A673 (cell line): Measurements from ENCODE around the gene HAND2. TPM values are rescaled to one million over a fixed set of nuclear protein-coding genes. Genes with fewer than 3 reads are reported as not detected.

Experiments used
- BruUV-seq: library from RNA; stranded (reverse); fragments of 400-500 nt; replicated peaks from 2 replicates; lab custom pipeline; 2021; lab: Mats Ljungman, UMichigan
- CTCF ChIA-PET: fragments of 300-600 bp; sonication (Branson Sonifier 250); formaldehyde crosslinking; loops from one replicate; lab custom pipeline; 2022; ENCODE audit warnings: antibody characterized with exemption; lab: Charles Lee
- POLR2A ChIA-PET: fragments of 300-600 bp; sonication (Branson Sonifier 250); formaldehyde crosslinking; loops from one replicate; lab custom pipeline; 2022; ENCODE audit warnings: antibody characterized with exemption; ENCODE audit not compliant: low non-redundant PET; lab: Charles Lee
- DNase-seq: peaks from one replicate; pipeline ENCODE4 v3.0.0-alpha.2; 2015; ENCODE audit warnings: low spot score
- H3K27ac ChIP-seq: fragments of 200-600 bp; sonication (generic); 2 replicates; pipeline ENCODE4 v1.5.1; 2016; ENCODE audit warnings: mixed run types, low read depth, mild to moderate bottlenecking, mixed read lengths, antibody characterized with exemption, low read length; ENCODE audit not compliant: poor library complexity, severe bottlenecking
- H3K27me3 ChIP-seq: fragments of 200-600 bp; sonication (generic); replicated peaks from 2 replicates; pipeline ENCODE4 v1.6.1; 2017; ENCODE audit warnings: mixed run types, low read depth, mild to moderate bottlenecking, mixed read lengths, antibody characterized with exemption, low read length; ENCODE audit not compliant: insufficient read depth, poor library complexity
- H3K36me3 ChIP-seq: fragments of 200-600 bp; sonication (generic); 2 replicates; pipeline ENCODE4 v1.6.1; 2016; ENCODE audit warnings: mixed run types, mild to moderate bottlenecking, mixed read lengths, antibody characterized with exemption, low read length; ENCODE audit not compliant: insufficient read depth, poor library complexity, severe bottlenecking
- H3K4me1 ChIP-seq: fragments of 200-600 bp; sonication (generic); 2 replicates; pipeline ENCODE4 v1.6.1; 2017; ENCODE audit warnings: mixed run types, mild to moderate bottlenecking, mixed read lengths, antibody characterized with exemption, low read length; ENCODE audit not compliant: insufficient read depth, poor library complexity, severe bottlenecking
- H3K4me3 ChIP-seq: fragments of 200-600 bp; sonication (generic); 2 replicates; pipeline ENCODE4 v1.5.1; 2016; ENCODE audit warnings: low read depth, mixed run types, mild to moderate bottlenecking, mixed read lengths, low read length; ENCODE audit not compliant: poor library complexity, severe bottlenecking
- H3K9me3 ChIP-seq: fragments of 200-600 bp; sonication (generic); 2 replicates; pipeline ENCODE4 v1.6.1; 2016; ENCODE audit warnings: mixed run types, low read depth, mild to moderate bottlenecking, mixed read lengths, antibody characterized with exemption, low read length; ENCODE audit not compliant: poor library complexity, severe bottlenecking
- EZH2 ChIP-seq: fragments of 200-600 bp; sonication (generic); IDR thresholded peaks from 2 replicates; pipeline ENCODE4 v1.6.1; 2017; ENCODE audit warnings: borderline replicate concordance, low read depth, mild to moderate bottlenecking, mixed read lengths, antibody characterized with exemption, low read length; ENCODE audit not compliant: poor library complexity, severe bottlenecking
- intact Hi-C: fragments of 100-400 bp; cut with micrococcal nuclease; formaldehyde crosslinking; loops from one replicate; pipeline ENCODE4 v1.10.0; 2022; ENCODE audit not compliant: unreplicated experiment
- total RNA-seq: library from RNA; stranded (reverse); gene quantifications from 2 replicates; pipeline ENCODE4 v1.2.3, GENCODE V29; 2021
- TF ChIP-seq, protein P1 (sequence below): fragments of 300-800, 200-600 bp; sonication (generic); conservative IDR thresholded peaks from 2 replicates; pipeline ENCODE4 v1.5.1; 2017; ENCODE audit warnings: low read depth, mild to moderate bottlenecking, antibody characterized with exemption, low read length, moderate library complexity, mixed read lengths

Gene HAND2
- total RNA-seq, 1 experiment from 2014 or later: 24.0 TPM

DNA sequence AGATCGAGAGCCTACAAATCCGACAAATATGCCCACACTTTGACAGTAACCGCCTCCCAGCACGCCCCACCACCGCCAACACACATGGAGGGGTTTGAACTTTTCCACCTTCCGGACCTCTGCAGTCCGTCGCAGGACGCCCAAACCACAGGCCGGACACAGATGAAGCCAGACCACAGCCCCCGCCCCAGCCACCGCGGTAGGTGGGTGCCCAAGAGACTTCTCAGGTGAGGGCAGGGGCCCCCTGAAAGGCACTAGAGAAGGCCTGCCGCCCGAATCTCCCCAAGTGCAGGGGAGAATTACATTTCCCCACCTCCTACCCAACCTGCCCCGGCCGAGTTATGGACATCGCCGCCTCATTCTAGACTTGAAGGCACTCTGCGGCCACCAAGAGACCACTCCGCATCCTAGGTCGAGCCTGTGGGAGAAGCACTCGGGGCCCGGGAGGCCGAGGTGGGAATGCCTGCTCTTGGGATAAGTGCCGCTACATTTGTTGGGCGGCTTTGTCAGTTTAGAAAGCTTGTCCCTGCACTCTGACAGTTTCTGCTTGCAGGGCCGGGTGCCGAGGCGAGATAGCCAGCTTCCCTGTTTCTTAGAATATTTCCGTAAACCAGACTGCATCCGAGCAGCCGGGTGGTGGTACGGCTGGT lies 21.5 kb downstream of the HAND2 start:
- no peak for TF ChIP-seq EZH2
- TF ChIP-seq, protein P1, sequence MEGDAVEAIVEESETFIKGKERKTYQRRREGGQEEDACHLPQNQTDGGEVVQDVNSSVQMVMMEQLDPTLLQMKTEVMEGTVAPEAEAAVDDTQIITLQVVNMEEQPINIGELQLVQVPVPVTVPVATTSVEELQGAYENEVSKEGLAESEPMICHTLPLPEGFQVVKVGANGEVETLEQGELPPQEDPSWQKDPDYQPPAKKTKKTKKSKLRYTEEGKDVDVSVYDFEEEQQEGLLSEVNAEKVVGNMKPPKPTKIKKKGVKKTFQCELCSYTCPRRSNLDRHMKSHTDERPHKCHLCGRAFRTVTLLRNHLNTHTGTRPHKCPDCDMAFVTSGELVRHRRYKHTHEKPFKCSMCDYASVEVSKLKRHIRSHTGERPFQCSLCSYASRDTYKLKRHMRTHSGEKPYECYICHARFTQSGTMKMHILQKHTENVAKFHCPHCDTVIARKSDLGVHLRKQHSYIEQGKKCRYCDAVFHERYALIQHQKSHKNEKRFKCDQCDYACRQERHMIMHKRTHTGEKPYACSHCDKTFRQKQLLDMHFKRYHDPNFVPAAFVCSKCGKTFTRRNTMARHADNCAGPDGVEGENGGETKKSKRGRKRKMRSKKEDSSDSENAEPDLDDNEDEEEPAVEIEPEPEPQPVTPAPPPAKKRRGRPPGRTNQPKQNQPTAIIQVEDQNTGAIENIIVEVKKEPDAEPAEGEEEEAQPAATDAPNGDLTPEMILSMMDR: no peak
- no peak for DNase-seq
- intact Hi-C loops: no loop called here
- CTCF ChIA-PET: no interaction called here
- Histone ChIP-seq H3K4me3 (no peak overlapping the region), H3K27me3 (no peaks in the 10 kb centered on the region), H3K4me1 (peaks cover 9% of the 10 kb centered on the region), H3K27ac (no peak overlapping the region), H3K9me3 (no peaks in the 10 kb centered on the region), H3K36me3 (no peaks in the 10 kb centered on the region)
- POLR2A ChIA-PET: no interaction called here
- BruUV-seq: no TSS peak

GRCh38 chr4:173507471-173508385 lies 22.3 kb downstream of the HAND2 start:
- Histone ChIP-seq H3K27ac (no peak overlapping the region), H3K4me3 (no peak overlapping the region), H3K4me1 (peaks cover 9% of the 10 kb centered on the region), H3K27me3 (no peaks in the 10 kb centered on the region), H3K36me3 (no peaks in the 10 kb centered on the region), H3K9me3 (no peaks in the 10 kb centered on the region)
- POLR2A ChIA-PET: no interaction called here
- TF ChIP-seq, protein P1: no peak
- TF ChIP-seq EZH2: no peak
- intact Hi-C loops: loop anchor here (2.0 kb wide), 3 partner anchors 239 to 811 kb away; no protein-coding TSS in a partner anchor
- CTCF ChIA-PET: no interaction called here
- no TSS peak for BruUV-seq
- DNase-seq: no peak

GRCh38 chr4:173506597-173507211 lies 23.3 kb downstream of the HAND2 start:
- DNase-seq: no peak
- POLR2A ChIA-PET: no interaction called here

More at GRCh38 chr4:173506597-173507211, 23.3 kb downstream of the HAND2 start:
- intact Hi-C loops: loop anchor here (1.0 to 2.0 kb wide), 5 partner anchors 240 to 812 kb away; no protein-coding TSS in a partner anchor
- H3K27me3 ChIP-seq: no peaks in the 10 kb centered on the region
- CTCF ChIA-PET: interaction anchor here (0.6 to 1.1 kb wide), 2 partner anchors 38 to 614 kb away, joined by 3 to 4 read pairs; no protein-coding TSS in a partner anchor
- no peak overlapping the region for H3K4me3 ChIP-seq
- no peaks in the 10 kb centered on the region for H3K9me3 ChIP-seq
- H3K36me3 ChIP-seq: no peaks in the 10 kb centered on the region
- no peak overlapping the region for H3K27ac ChIP-seq
- BruUV-seq: no TSS peak
- TF ChIP-seq, protein P1: no peak
- TF ChIP-seq EZH2: no peak
- H3K4me1 ChIP-seq: peaks cover 9% of the 10 kb centered on the region
